DND-41 (cell line): ENCODE measurements around the gene GNAO1.

ENCODE experiments used
- ATAC-seq: fragments of 200-7000 bp; cut with Tn5 transposase; 3 replicates; pipeline ENCODE4 v1.9.1; 2021; ENCODE audit warnings: low read depth; ENCODE audit not compliant: insufficient read depth
- DNase-seq: peaks from one replicate; pipeline ENCODE4 v3.0.0-alpha.2; 2020
- H2AFZ ChIP-seq: 2 replicates; pipeline ENCODE4 v1.6.0; 2012; ENCODE audit warnings: low read depth, low read length
- H3K27ac ChIP-seq: 2 replicates; pipeline ENCODE4 v1.5.1; 2012; ENCODE audit warnings: low read length, inconsistent platforms
- H3K27me3 ChIP-seq: fragments of 200-600 bp; sonication (generic); 2 replicates; pipeline ENCODE4 v1.6.0; 2012; ENCODE audit warnings: low read length, mild to moderate bottlenecking, inconsistent platforms; ENCODE audit not compliant: insufficient read depth, poor library complexity
- H3K36me3 ChIP-seq: 2 replicates; pipeline ENCODE4 v1.5.1; 2012; ENCODE audit warnings: low read length, inconsistent platforms; ENCODE audit not compliant: insufficient read depth
- H3K4me1 ChIP-seq: 2 replicates; pipeline ENCODE4 v1.5.1; 2012; ENCODE audit warnings: mild to moderate bottlenecking, low read length; ENCODE audit not compliant: insufficient read depth
- H3K4me2 ChIP-seq: 2 replicates; pipeline ENCODE4 v1.6.0; 2012; ENCODE audit warnings: mild to moderate bottlenecking, moderate library complexity, low read length, inconsistent platforms; ENCODE audit not compliant: insufficient read depth
- H3K4me3 ChIP-seq, 2 experiments: fragments of 200-600 bp in 1 of 2; shearing (Covaris generic) in 1 of 2; 2 replicates each; pipeline ENCODE4 v1.5.1; 2012 to 2016; ENCODE audit warnings: inconsistent platforms in 2 of 2, low read length in 2 of 2, mild to moderate bottlenecking in 2 of 2, low read depth in 1 of 2, moderate library complexity in 1 of 2
- H3K79me2 ChIP-seq: 2 replicates; pipeline ENCODE4 v1.6.0; 2012; ENCODE audit warnings: low read length, inconsistent platforms; ENCODE audit not compliant: insufficient read depth
- H3K9ac ChIP-seq: 2 replicates; pipeline ENCODE4 v1.6.0; 2012; ENCODE audit warnings: low read depth, mild to moderate bottlenecking, inconsistent platforms, low read length, moderate library complexity
- H3K9me3 ChIP-seq: 2 replicates; pipeline ENCODE4 v1.5.1; 2012; ENCODE audit warnings: low read length, moderate library complexity, mild to moderate bottlenecking, inconsistent platforms; ENCODE audit not compliant: insufficient read depth, severe bottlenecking
- H4K20me1 ChIP-seq: 2 replicates; pipeline ENCODE4 v1.6.0; 2012; ENCODE audit warnings: low read length; ENCODE audit not compliant: insufficient read depth
- EZH2 ChIP-seq: IDR thresholded peaks from 3 replicates; pipeline ENCODE4 v1.6.1; 2012; ENCODE audit warnings: borderline replicate concordance, low read depth, mild to moderate bottlenecking, moderate library complexity, low read length, inconsistent platforms; ENCODE audit not compliant: severe bottlenecking
- TF ChIP-seq, protein P1 (sequence below): IDR thresholded peaks from 2 replicates; pipeline ENCODE4 v1.5.1; 2012; ENCODE audit warnings: borderline replicate concordance, low read length, moderate library complexity, mild to moderate bottlenecking; ENCODE audit not compliant: poor library complexity, severe bottlenecking; ENCODE audit errors: extremely low read depth

The GNAO1 gene

GRCh38 chr16:56294579-56294978 is 103.3 kb downstream of the GNAO1 start:
- H3K4me1 ChIP-seq: no peaks in the 10 kb centered on the region
- H3K4me2 ChIP-seq: no peak overlapping the region
- H3K9ac ChIP-seq: no peak overlapping the region
- TF ChIP-seq, protein P1, sequence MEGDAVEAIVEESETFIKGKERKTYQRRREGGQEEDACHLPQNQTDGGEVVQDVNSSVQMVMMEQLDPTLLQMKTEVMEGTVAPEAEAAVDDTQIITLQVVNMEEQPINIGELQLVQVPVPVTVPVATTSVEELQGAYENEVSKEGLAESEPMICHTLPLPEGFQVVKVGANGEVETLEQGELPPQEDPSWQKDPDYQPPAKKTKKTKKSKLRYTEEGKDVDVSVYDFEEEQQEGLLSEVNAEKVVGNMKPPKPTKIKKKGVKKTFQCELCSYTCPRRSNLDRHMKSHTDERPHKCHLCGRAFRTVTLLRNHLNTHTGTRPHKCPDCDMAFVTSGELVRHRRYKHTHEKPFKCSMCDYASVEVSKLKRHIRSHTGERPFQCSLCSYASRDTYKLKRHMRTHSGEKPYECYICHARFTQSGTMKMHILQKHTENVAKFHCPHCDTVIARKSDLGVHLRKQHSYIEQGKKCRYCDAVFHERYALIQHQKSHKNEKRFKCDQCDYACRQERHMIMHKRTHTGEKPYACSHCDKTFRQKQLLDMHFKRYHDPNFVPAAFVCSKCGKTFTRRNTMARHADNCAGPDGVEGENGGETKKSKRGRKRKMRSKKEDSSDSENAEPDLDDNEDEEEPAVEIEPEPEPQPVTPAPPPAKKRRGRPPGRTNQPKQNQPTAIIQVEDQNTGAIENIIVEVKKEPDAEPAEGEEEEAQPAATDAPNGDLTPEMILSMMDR: no peak
- TF ChIP-seq EZH2: no peak
- no peaks in the 10 kb centered on the region for H3K27me3 ChIP-seq
- DNase-seq: no peak
- H3K79me2 ChIP-seq: no peaks in the 10 kb centered on the region
- peaks cover 12% of the 10 kb centered on the region for H4K20me1 ChIP-seq
- no peak overlapping the region for H2AFZ ChIP-seq
- H3K4me3 ChIP-seq: no peak overlapping the region
- no peak for ATAC-seq
- H3K9me3 ChIP-seq: no peaks in the 10 kb centered on the region
- no peak overlapping the region for H3K27ac ChIP-seq
- H3K36me3 ChIP-seq: 0 out of 2 replicates have a peak, but pooled peaks cover 2% of the 10 kb centered on the region

DNA sequence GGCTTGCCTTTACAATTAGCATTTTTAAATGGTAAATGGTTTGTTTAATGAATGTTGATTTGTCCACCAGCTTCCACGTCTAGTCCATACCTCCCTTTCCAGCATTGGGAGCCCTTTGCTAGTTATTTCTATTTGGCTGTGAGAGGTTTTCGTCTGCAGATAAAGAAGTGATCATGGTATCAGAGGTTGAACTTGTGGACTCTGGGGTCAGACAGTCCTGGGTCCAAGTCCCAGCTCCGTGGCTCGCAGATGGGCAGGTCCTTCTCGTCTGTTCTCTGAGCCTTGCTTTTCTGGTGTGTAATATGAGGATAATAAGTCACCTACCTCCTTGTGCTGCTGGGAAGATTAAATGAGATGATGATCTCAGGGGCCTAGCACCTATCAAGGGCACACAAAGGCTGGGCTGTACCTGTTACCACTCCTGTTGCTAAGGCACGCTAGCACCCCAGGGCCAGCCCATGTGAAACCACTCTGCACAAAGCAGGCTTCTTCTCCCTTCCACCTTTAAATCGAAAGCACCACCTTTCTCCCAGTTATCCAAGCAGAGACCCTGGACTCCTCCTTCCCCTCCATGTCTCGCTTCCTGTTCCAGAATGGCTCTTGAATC is 103.9 kb downstream of the GNAO1 start:
- Histone ChIP-seq H3K4me2 (no peak overlapping the region), H3K4me1 (no peaks in the 10 kb centered on the region), H3K9me3 (no peaks in the 10 kb centered on the region), H3K27ac (no peak overlapping the region; the same call in 1 of the 2 replicates), H3K79me2 (no peaks in the 10 kb centered on the region), H3K27me3 (no peaks in the 10 kb centered on the region), H4K20me1 (peaks cover 12% of the 10 kb centered on the region), H3K36me3 (0 out of 2 replicates have a peak, but pooled peaks cover 2% of the 10 kb centered on the region), H3K4me3 (no peak overlapping the region), H2AFZ (no peak overlapping the region), H3K9ac (no peak overlapping the region)
- TF ChIP-seq, protein P1: no peak
- no peak for TF ChIP-seq EZH2
- ATAC-seq (no peak), DNase-seq (no peak)

GRCh38 chr16:56295739-56296527 is 104.6 kb downstream of the GNAO1 start:
- no peak overlapping the region for H2AFZ ChIP-seq

More at GRCh38 chr16:56295739-56296527, 104.6 kb downstream of the GNAO1 start:
- Histone ChIP-seq H3K27ac (no peak overlapping the region; the same call in 1 of the 2 replicates), H3K79me2 (no peaks in the 10 kb centered on the region), H3K9ac (no peak overlapping the region), H3K4me3 (no peak overlapping the region), H4K20me1 (peaks cover 15% of the 10 kb centered on the region), H3K27me3 (no peaks in the 10 kb centered on the region), H3K36me3 (0 out of 2 replicates have a peak, but pooled peaks cover 2% of the 10 kb centered on the region), H3K4me1 (peaks cover 2% of the 10 kb centered on the region; the same call in 1 of the 2 replicates), H3K4me2 (no peak overlapping the region), H3K9me3 (no peaks in the 10 kb centered on the region)
- ATAC-seq (no peak), DNase-seq (no peak)
- TF ChIP-seq, protein P1: no peak
- TF ChIP-seq EZH2: no peak
